HEK293T (cell line): Measurements from ENCODE around the gene EMP2.

ENCODE experiments used
- BHLHE40 ChIP-seq: fragments of 450-650 bp; IDR thresholded peaks from 2 replicates; pipeline ENCODE4 v1.6.1; 2016; ENCODE audit warnings: mild to moderate bottlenecking, moderate library complexity, borderline replicate concordance
- FOXA1 ChIP-seq: fragments of 450-650 bp; IDR thresholded peaks from 2 replicates; pipeline ENCODE4 v1.6.1; 2016; ENCODE audit warnings: mild to moderate bottlenecking
- FOXK2 ChIP-seq: fragments of 450-650 bp; IDR thresholded peaks from 2 replicates; pipeline ENCODE4 v1.6.1; 2016; ENCODE audit warnings: mild to moderate bottlenecking
- FOXM1 ChIP-seq: fragments of 450-650 bp; IDR thresholded peaks from 2 replicates; pipeline ENCODE4 v1.6.1; 2017; ENCODE audit warnings: mild to moderate bottlenecking, borderline replicate concordance
- L3MBTL2 ChIP-seq: fragments of 450-650 bp; conservative IDR thresholded peaks from 2 replicates; pipeline ENCODE4 v1.6.1; 2016; ENCODE audit warnings: mild to moderate bottlenecking
- PKNOX1 ChIP-seq: fragments of 450-650 bp; IDR thresholded peaks from 2 replicates; pipeline ENCODE4 v1.6.1; 2016
- SP1 ChIP-seq: fragments of 450-650 bp; IDR thresholded peaks from 2 replicates; pipeline ENCODE4 v1.6.1; 2017
- SUZ12 ChIP-seq: fragments of 450-650 bp; IDR thresholded peaks from 2 replicates; pipeline ENCODE4 v1.6.1; 2016; ENCODE audit warnings: mild to moderate bottlenecking

DNA sequence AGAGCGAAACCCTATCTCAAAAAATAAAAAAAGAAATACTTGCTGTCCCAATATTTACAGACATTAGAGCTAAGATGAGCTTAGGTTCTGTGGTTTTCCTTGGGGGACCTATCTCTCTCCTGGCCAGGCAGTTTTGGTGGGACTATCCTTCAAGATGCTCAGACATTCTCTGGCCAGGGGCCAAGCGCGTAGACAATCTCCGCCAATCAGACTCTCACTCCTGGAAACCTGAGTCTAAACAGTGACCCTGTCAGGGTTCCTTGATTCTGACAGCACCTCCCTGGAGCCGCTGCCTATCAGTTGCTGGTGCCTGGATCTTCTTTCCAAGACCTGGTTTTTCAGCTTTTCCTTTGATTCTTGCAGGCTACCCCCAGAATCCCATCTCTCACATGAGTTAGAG lies 45.6 kb downstream of the EMP2 start:
- TF ChIP-seq FOXA1, result no peak
- no peak for TF ChIP-seq FOXM1
- TF ChIP-seq BHLHE40, result no peak
- TF ChIP-seq SUZ12, result no peak
- no peak for TF ChIP-seq SP1
- TF ChIP-seq FOXK2, result no peak
- no peak for TF ChIP-seq L3MBTL2
- TF ChIP-seq PKNOX1, result no peak
